ENCODE results near the gene TIE1. TPM values are rescaled to one million over a fixed set of nuclear protein-coding genes. Genes with fewer than 3 reads are reported as not detected.

The TIE1 gene
- total and polyA plus RNA-seq, 9 donors, result 6.4 to 29.3 (median 11.5) TPM

- Histone ChIP-seq H3K27me3 (no peaks in the 10 kb centered on the region), H3K9me3 (no peaks in the 10 kb centered on the region), H3K27ac (no peak overlapping the region), H3K4me1 (ENCODE audit: insufficient read depth) (peaks cover 18% of the 10 kb centered on the region), H3K4me3 (no peak overlapping the region), H3K36me3 (no peaks in the 10 kb centered on the region)
- intact Hi-C loops (cut with DNase I), result no loop called here
- 85 to 87% (median 86%) methylated on average over 7 of the region's 7 CpGs for WGBS, 3 donors
- TF ChIP-seq POLR2A (IDR thresholded peaks at IDR 0.05) (peak; percentile 12), CTCF (IDR thresholded peaks at IDR 0.05) (no peak), EP300 (IDR thresholded peaks at IDR 0.05) (no peak)
- no peak for DNase-seq
Observed at GRCh38 chr1:43293896-43294760, 6.7 kb upstream of the TIE1 start.

GRCh38 chr1:43294761-43295160 is 6.0 kb upstream of the TIE1 start:
- Histone ChIP-seq H3K4me3 (no peak overlapping the region), H3K27ac (peak overlapping the region; percentile 18 to 39), H3K9me3 (no peaks in the 10 kb centered on the region), H3K36me3 (no peaks in the 10 kb centered on the region), H3K4me1 (ENCODE audit: insufficient read depth) (peaks cover 13% of the 10 kb centered on the region), H3K27me3 (no peaks in the 10 kb centered on the region)
- no peak for DNase-seq
- intact Hi-C loops (cut with DNase I), result no loop called here
- 82 to 92% (median 86%) methylated on average over 8 of the region's 8 CpGs for WGBS, 3 donors
- TF ChIP-seq POLR2A (IDR thresholded peaks at IDR 0.05), result no peak
- TF ChIP-seq EP300 (IDR thresholded peaks at IDR 0.05), result no peak
- TF ChIP-seq CTCF (IDR thresholded peaks at IDR 0.05), result no peak

GRCh38 chr1:43296207-43296606 is 4.6 kb upstream of the TIE1 start:
- TF ChIP-seq POLR2A (IDR thresholded peaks at IDR 0.05) (no peak), EP300 (IDR thresholded peaks at IDR 0.05) (no peak), CTCF (IDR thresholded peaks at IDR 0.05) (no peak)
- no peak for DNase-seq
- Histone ChIP-seq H3K27ac (no peak overlapping the region), H3K4me1 (ENCODE audit: insufficient read depth) (peaks cover 12% of the 10 kb centered on the region), H3K27me3 (no peaks in the 10 kb centered on the region), H3K9me3 (no peaks in the 10 kb centered on the region), H3K36me3 (no peaks in the 10 kb centered on the region), H3K4me3 (no peak overlapping the region)
- intact Hi-C loops (cut with DNase I), result no loop called here
- 1 to 21% (median 9%) methylated on average over 1 of the region's 1 CpG for WGBS, 3 donors

- no peaks in the 10 kb centered on the region for H3K36me3 ChIP-seq
- 81 to 86% (median 86%) methylated on average over 1 of the region's 1 CpG for WGBS, 3 donors
- no peak overlapping the region for H3K4me3 ChIP-seq
- TF ChIP-seq POLR2A (IDR thresholded peaks at IDR 0.05), result no peak
- TF ChIP-seq CTCF (IDR thresholded peaks at IDR 0.05), result no peak
- TF ChIP-seq EP300 (IDR thresholded peaks at IDR 0.05), result no peak
- no peaks in the 10 kb centered on the region for H3K27me3 ChIP-seq
- no peak overlapping the region for H3K27ac ChIP-seq
- intact Hi-C loops (cut with DNase I), result no loop called here
- H3K4me1 ChIP-seq (ENCODE audit: insufficient read depth), result peaks cover 12% of the 10 kb centered on the region
- H3K9me3 ChIP-seq, result no peaks in the 10 kb centered on the region
- DNase-seq, result no peak
Observed at GRCh38 chr1:43298055-43298454, 2.7 kb upstream of the TIE1 start.

All from ovary (tissue), 9 donors.